Tibial artery (tissue), 4 donors: ENCODE results near the gene STH.

Source experiments
- DNase-seq, 2 donors: peaks; one replicate each; pipeline ENCODE4 v3.0.0-alpha.2; 2019
- H3K27ac ChIP-seq, 2 donors: fragments of 200-600 bp; sonication (generic) in 1 of 2; 1 replicate in 1 of 2; 2 replicates in 1 of 2; pipeline ENCODE4 v1.5.1; 2018 to 2019; ENCODE audit warnings: mild to moderate bottlenecking in 1 of 2
- H3K27me3 ChIP-seq, 2 donors: fragments of 200-600 bp; sonication (generic) in 1 of 2; one replicate each; pipeline versions ENCODE4 v1.5.1 to v1.6.0; 2016 to 2019
- H3K36me3 ChIP-seq, 3 donors: fragments of 200-600 bp; sonication (generic) in 2 of 3; one replicate each; pipeline ENCODE4 v1.5.1; 2016 to 2019; ENCODE audit warnings: mild to moderate bottlenecking in 2 of 3
- H3K4me1 ChIP-seq, 4 donors: fragments of 200-600 bp; sonication (generic) in 2 of 4; 1 replicate in 3 of 4; 2 replicates in 1 of 4; pipeline ENCODE4 v1.5.1; 2016 to 2019
- H3K4me3 ChIP-seq, 2 donors: fragments of 200-600 bp; sonication (generic) in 1 of 2; 1 replicate in 1 of 2; 2 replicates in 1 of 2; pipeline ENCODE4 v1.5.1; 2018 to 2019; ENCODE audit warnings: mild to moderate bottlenecking in 2 of 2
- H3K9me3 ChIP-seq, 3 donors: fragments of 200-600 bp; sonication (generic) in 1 of 3; one replicate each; pipeline ENCODE4 v1.5.1; 2016 to 2019
- CTCF ChIP-seq, 2 experiments: fragments of 200-600 bp in 1 of 2; fragments of 450-650 bp in 1 of 2; IDR thresholded peaks; one replicate each; pipeline ENCODE4 v1.5.1; 2017 to 2019; ENCODE audit warnings: antibody characterized with exemption in 2 of 2, mild to moderate bottlenecking in 1 of 2, moderate library complexity in 1 of 2
- intact Hi-C: fragments of 100-400 bp; cut with DNase I; formaldehyde crosslinking; loops from one replicate; pipeline ENCODE4 v1.15.0; 2023; ENCODE audit warnings: low total_unique reads

The STH gene

GRCh38 chr17:45998987-45999899 is at the start of gene STH:
Gene STH, plus strand, starts transcription at chr17:45999250. Its CDS starts 30 bp downstream, at chr17:45999280.
- no peak for TF ChIP-seq CTCF (IDR thresholded peaks at IDR 0.05)
- no peak for DNase-seq
- no peak within 1 kb of the TSS for H3K4me3 ChIP-seq
- no peaks in the 10 kb centered on the region for H3K27me3 ChIP-seq
- H3K9me3 ChIP-seq: no peaks in the 10 kb centered on the region
- H3K4me1 ChIP-seq: peaks cover 0 to 17% (median 7%) of the 10 kb centered on the region in 4 donors
- no peaks in the 10 kb centered on the region for H3K36me3 ChIP-seq
- no peak within 1 kb of the TSS for H3K27ac ChIP-seq
- intact Hi-C loops: no loop called here

DNA sequence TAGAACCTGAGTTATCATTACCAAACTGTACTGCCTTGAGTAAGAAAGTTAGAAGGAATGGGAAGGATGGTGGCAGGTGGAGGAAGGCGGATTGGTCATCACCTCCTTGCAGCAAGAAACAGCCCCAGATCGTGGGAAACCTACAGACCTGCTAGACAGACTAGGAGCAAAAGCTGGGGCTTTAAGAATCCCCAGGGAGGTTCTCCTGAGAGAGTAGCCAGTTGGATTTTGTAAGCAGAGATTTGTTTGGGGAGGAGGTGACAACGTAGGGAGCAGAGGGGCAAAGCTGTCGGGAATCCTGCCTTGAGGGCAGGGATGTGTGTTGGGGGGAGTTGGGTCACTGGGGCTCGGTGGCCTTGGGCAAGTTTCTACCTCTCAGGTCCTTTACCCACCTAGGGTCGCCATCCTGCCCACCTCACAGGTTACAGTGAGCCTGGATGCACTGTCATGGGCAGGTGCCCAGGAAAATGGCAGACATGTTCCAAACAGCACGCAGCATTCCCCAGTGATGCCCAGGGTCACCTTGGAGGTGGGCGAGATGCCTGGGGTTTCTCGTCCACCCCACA is 49.2 kb upstream of the STH start:
- Histone ChIP-seq H3K27me3 (peaks cover 0 to 27% of the 10 kb centered on the region in 2 donors), H3K36me3 (no peaks in the 10 kb centered on the region), H3K9me3 (no peaks in the 10 kb centered on the region), H3K4me1 (peaks cover 0 to 13% (median 7%) of the 10 kb centered on the region in 4 donors), H3K27ac (no peak overlapping the region), H3K4me3 (no peak overlapping the region)
- TF ChIP-seq CTCF (IDR thresholded peaks at IDR 0.05): no peak
- no peak for DNase-seq
- intact Hi-C loops: no loop called here

- no peak for DNase-seq
- Histone ChIP-seq H3K4me3 (no peak overlapping the region), H3K27me3 (peaks cover 0 to 33% of the 10 kb centered on the region in 2 donors), H3K27ac (no peak overlapping the region), H3K36me3 (no peaks in the 10 kb centered on the region), H3K9me3 (no peaks in the 10 kb centered on the region), H3K4me1 (peaks cover 0 to 13% (median 7%) of the 10 kb centered on the region in 4 donors)
- TF ChIP-seq CTCF (IDR thresholded peaks at IDR 0.05): no peak
- intact Hi-C loops: no loop called here
These were observed 48.2 kb upstream of the STH start for GRCh38 chr17:45950888-45951287.

DNA sequence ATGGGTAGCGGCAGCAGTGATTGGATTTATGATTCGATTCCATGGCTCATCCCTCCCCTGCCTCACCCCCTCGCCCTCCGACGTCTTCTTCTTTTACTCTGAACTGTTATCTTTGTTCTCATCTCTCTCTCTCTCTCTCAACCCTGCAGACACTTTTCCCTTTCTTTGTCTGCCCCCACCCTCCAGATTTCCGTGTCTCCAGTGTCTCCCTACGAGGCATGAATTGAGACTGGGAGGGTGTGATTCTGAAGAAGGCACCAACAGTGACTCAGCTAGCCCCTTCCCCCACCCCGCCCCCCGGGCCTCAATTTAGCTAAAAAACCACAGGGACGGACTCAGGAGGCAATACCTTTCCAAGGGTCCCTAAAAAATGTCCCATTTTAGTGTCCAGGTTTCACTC is 47.6 kb upstream of the STH start:
- peaks cover 0 to 33% of the 10 kb centered on the region in 2 donors for H3K27me3 ChIP-seq
- DNase-seq: no peak
- intact Hi-C loops: no loop called here
- peaks cover 0 to 13% (median 7%) of the 10 kb centered on the region in 4 donors for H3K4me1 ChIP-seq
- H3K9me3 ChIP-seq: no peaks in the 10 kb centered on the region
- no peak overlapping the region for H3K27ac ChIP-seq
- no peak for TF ChIP-seq CTCF (IDR thresholded peaks at IDR 0.05)
- no peak overlapping the region for H3K4me3 ChIP-seq
- no peaks in the 10 kb centered on the region for H3K36me3 ChIP-seq

- Histone ChIP-seq H3K9me3 (no peaks in the 10 kb centered on the region), H3K36me3 (no peaks in the 10 kb centered on the region), H3K27ac (no peak overlapping the region), H3K4me1 (peaks cover 0 to 13% (median 7%) of the 10 kb centered on the region in 4 donors), H3K27me3 (peaks cover 0 to 33% of the 10 kb centered on the region in 2 donors), H3K4me3 (no peak overlapping the region)
- intact Hi-C loops: no loop called here
- DNase-seq: no peak
- no peak for TF ChIP-seq CTCF (IDR thresholded peaks at IDR 0.05)
These were observed 47.1 kb upstream of the STH start for GRCh38 chr17:45951941-45952340.
